HCT116 (cell line): Measurements from ENCODE around the gene URB1. TPM values are rescaled to one million over a fixed set of nuclear protein-coding genes. Genes with fewer than 3 reads are reported as not detected.

Source experiments
- ATAC-seq: fragments of 200-7000 bp; cut with Tn5 transposase; 2 replicates; pipeline ENCODE4 v1.9.1; 2020; ENCODE audit warnings: mild to moderate bottlenecking, moderate library complexity
- BruUV-seq: library from RNA; stranded (reverse); fragments of 400-500 nt; replicated peaks from 2 replicates; lab custom pipeline; 2021; lab: Mats Ljungman, UMichigan
- CTCF ChIA-PET: fragments of 300-600 bp; sonication (Branson Sonifier 250); formaldehyde crosslinking; loops from one replicate; lab custom pipeline; 2021; ENCODE audit warnings: antibody characterized with exemption; lab: Charles Lee
- POLR2A ChIA-PET: fragments of 300-600, 350-600 bp; sonication (Branson Sonifier 250); formaldehyde crosslinking; loops from one replicate; lab custom pipeline; 2021; ENCODE audit warnings: antibody characterized with exemption; lab: Charles Lee
- RAD21 ChIA-PET, 2 experiments: fragments of 300-600 bp; sonication (Branson Sonifier 250); formaldehyde crosslinking; loops; one replicate each; lab custom pipeline; 2023; ENCODE audit warnings: low total read pairs in 2 of 2; ENCODE audit not compliant: uncharacterized antibody in 2 of 2, unreplicated experiment in 2 of 2, low non-redundant PET in 1 of 2; lab: Charles Lee
- DNase-seq: peaks from one replicate; pipeline ENCODE4 v3.0.0-alpha.2; 2010; ENCODE audit warnings: low read depth, low spot score
- H2AFZ ChIP-seq: fragments of 200-600 bp; shearing (Covaris generic), sonication (generic); 2 replicates; pipeline ENCODE4 v1.6.1; 2017; ENCODE audit warnings: low read depth, mixed run types, mixed read lengths, antibody characterized with exemption, low read length; ENCODE audit not compliant: poor library complexity, severe bottlenecking
- H3K27ac ChIP-seq: 2 replicates; pipeline ENCODE4 v1.5.1; 2012; ENCODE audit warnings: low read depth, low read length
- H3K27me3 ChIP-seq: fragments of 200-600 bp; sonication (generic); 2 replicates; pipeline ENCODE4 v1.6.1; 2016; ENCODE audit warnings: mixed run types, low read length, mixed read lengths; ENCODE audit not compliant: insufficient read depth
- H3K36me3 ChIP-seq, 2 experiments: fragments of 200-500 bp in 1 of 2; fragments of 200-600 bp in 1 of 2; sonication (Bioruptor generic) in 1 of 2; sonication (generic) in 1 of 2; 2 replicates each; pipeline versions ENCODE4 v1.5.1 to v1.6.1; 2014 to 2016; ENCODE audit warnings: low read length in 2 of 2, inconsistent platforms in 1 of 2, mixed read lengths in 1 of 2, mixed run types in 1 of 2; ENCODE audit not compliant: insufficient read depth in 2 of 2, control insufficient read depth in 1 of 2
- H3K4me1 ChIP-seq, 2 experiments: fragments of 200-600 bp in 1 of 2; sonication (generic) in 1 of 2; 2 replicates each; pipeline versions ENCODE4 v1.5.1 to v1.6.1; 2012 to 2017; ENCODE audit warnings: low read length in 2 of 2, inconsistent platforms in 1 of 2, mild to moderate bottlenecking in 1 of 2, mixed read lengths in 1 of 2, mixed run types in 1 of 2, moderate library complexity in 1 of 2; ENCODE audit not compliant: insufficient read depth in 2 of 2, control insufficient read depth in 1 of 2
- H3K4me2 ChIP-seq: fragments of 200-600 bp; sonication (generic); 2 replicates; pipeline ENCODE4 v1.6.1; 2017; ENCODE audit warnings: mixed run types, low read length, mixed read lengths
- H3K4me3 ChIP-seq, 2 experiments: fragments of 200-600 bp in 1 of 2; sonication (generic) in 1 of 2; replicated peaks in 1 of 2; 2 replicates each; pipeline ENCODE4 v1.5.1; 2011 to 2016; ENCODE audit warnings: low read length in 2 of 2, control low read depth in 1 of 2, low read depth in 1 of 2, mild to moderate bottlenecking in 1 of 2, mixed read lengths in 1 of 2, mixed run types in 1 of 2
- H3K79me2 ChIP-seq: fragments of 200-600 bp; sonication (generic); 2 replicates; pipeline ENCODE4 v1.6.1; 2017; ENCODE audit warnings: mild to moderate bottlenecking, mixed run types, low read length, moderate library complexity, mixed read lengths; ENCODE audit not compliant: insufficient read depth
- H3K9ac ChIP-seq: fragments of 200-600 bp; sonication (generic); 2 replicates; pipeline ENCODE4 v1.6.1; 2016; ENCODE audit warnings: low read length, mixed read lengths
- H3K9me2 ChIP-seq: fragments of 200-600 bp; sonication (generic), shearing (Covaris generic); 2 replicates; pipeline ENCODE4 v1.6.1; 2017; ENCODE audit warnings: mixed run types, mild to moderate bottlenecking, moderate library complexity; ENCODE audit not compliant: insufficient read depth
- H3K9me3 ChIP-seq, 2 experiments: fragments of 200-500 bp in 1 of 2; fragments of 200-600 bp in 1 of 2; sonication (Bioruptor generic) in 1 of 2; sonication (generic) in 1 of 2; 2 replicates each; pipeline ENCODE4 v1.6.1; 2014 to 2017; ENCODE audit warnings: low read length in 2 of 2, mixed read lengths in 2 of 2, inconsistent platforms in 1 of 2, low read depth in 1 of 2, mild to moderate bottlenecking in 1 of 2, mixed run types in 1 of 2, moderate library complexity in 1 of 2; ENCODE audit not compliant: control insufficient read depth in 1 of 2, insufficient read depth in 1 of 2
- H4K20me1 ChIP-seq: fragments of 200-600 bp; sonication (generic), shearing (Covaris generic); 2 replicates; pipeline ENCODE4 v1.6.1; 2017; ENCODE audit warnings: mixed run types, mild to moderate bottlenecking, moderate library complexity; ENCODE audit not compliant: insufficient read depth
- CBX3 ChIP-seq: IDR thresholded peaks from 2 replicates; pipeline ENCODE4 v1.6.1; 2012; ENCODE audit warnings: low read depth
- CEBPB ChIP-seq: IDR thresholded peaks from 2 replicates; pipeline ENCODE4 v1.6.1; 2012; ENCODE audit warnings: low read depth
- ELF1 ChIP-seq: IDR thresholded peaks from 2 replicates; pipeline ENCODE4 v1.6.1; 2012; ENCODE audit warnings: low read depth, borderline replicate concordance
- EZH2 ChIP-seq: fragments of 200-600 bp; sonication (generic); IDR thresholded peaks from 2 replicates; pipeline ENCODE4 v1.6.1; 2017; ENCODE audit warnings: antibody characterized with exemption, mixed run types
- FOSL1 ChIP-seq: IDR thresholded peaks from 2 replicates; pipeline ENCODE4 v1.6.1; 2012; ENCODE audit warnings: low read depth
- JUND ChIP-seq: IDR thresholded peaks from 2 replicates; pipeline ENCODE4 v1.6.1; 2012
- POLR2A ChIP-seq: IDR thresholded peaks from 2 replicates; pipeline ENCODE4 v1.7.0; 2011; ENCODE audit warnings: borderline replicate concordance; ENCODE audit not compliant: insufficient read depth, insufficient read length; ENCODE audit errors: extremely low read depth
- POLR2AphosphoS5 ChIP-seq: IDR thresholded peaks from 2 replicates; pipeline ENCODE4 v1.6.1; 2011; ENCODE audit warnings: mild to moderate bottlenecking, low read depth, low read length, moderate library complexity
- RAD21 ChIP-seq: IDR thresholded peaks from 2 replicates; pipeline ENCODE4 v1.6.1; 2012; ENCODE audit warnings: low read depth, mild to moderate bottlenecking
- SIN3A ChIP-seq: IDR thresholded peaks from 2 replicates; pipeline ENCODE4 v1.6.1; 2012; ENCODE audit warnings: low read depth
- SP1 ChIP-seq: IDR thresholded peaks from 2 replicates; pipeline ENCODE4 v1.6.1; 2012; ENCODE audit warnings: low read depth
- SRF ChIP-seq: IDR thresholded peaks from 2 replicates; pipeline ENCODE4 v1.6.1; 2012; ENCODE audit warnings: low read depth
- YY1 ChIP-seq: IDR thresholded peaks from 2 replicates; pipeline ENCODE4 v1.6.1; 2011; ENCODE audit warnings: low read length, low read depth, moderate library complexity, mild to moderate bottlenecking; ENCODE audit not compliant: insufficient replicate concordance; ENCODE audit errors: extremely low read depth
- ZBTB33 ChIP-seq: IDR thresholded peaks from 2 replicates; pipeline ENCODE4 v1.6.1; 2011; ENCODE audit warnings: mild to moderate bottlenecking, low read length, moderate library complexity; ENCODE audit not compliant: insufficient replicate concordance; ENCODE audit errors: extremely low read depth
- ZFX ChIP-seq: fragments of 450-650 bp; IDR thresholded peaks from 2 replicates; pipeline ENCODE4 v1.6.1; 2017
- ZNF274 ChIP-seq: fragments of 200-500 bp; sonication (Bioruptor generic); IDR thresholded peaks from 2 replicates; pipeline ENCODE4 v1.6.1; 2014; ENCODE audit warnings: mild to moderate bottlenecking, low read depth, low read length, inconsistent platforms
- intact Hi-C: fragments of 100-400 bp; cut with micrococcal nuclease; formaldehyde crosslinking; loops from 2 replicates; pipeline ENCODE4 v1.10.0; 2022
- total RNA-seq: library from RNA; stranded (reverse); gene quantifications from one replicate; pipeline ENCODE4 v1.2.1, GENCODE V29; 2021; ENCODE audit not compliant: unreplicated experiment
- TF ChIP-seq, protein P1 (sequence below): IDR thresholded peaks from 2 replicates; pipeline ENCODE4 v1.6.1; 2012
- TF ChIP-seq, protein P2 (sequence below): IDR thresholded peaks from 2 replicates; pipeline ENCODE4 v1.6.1; 2012; ENCODE audit warnings: low read depth

URB1 gene
- total RNA-seq, 1 experiment from 2014 or later = 28.3 TPM

DNA sequence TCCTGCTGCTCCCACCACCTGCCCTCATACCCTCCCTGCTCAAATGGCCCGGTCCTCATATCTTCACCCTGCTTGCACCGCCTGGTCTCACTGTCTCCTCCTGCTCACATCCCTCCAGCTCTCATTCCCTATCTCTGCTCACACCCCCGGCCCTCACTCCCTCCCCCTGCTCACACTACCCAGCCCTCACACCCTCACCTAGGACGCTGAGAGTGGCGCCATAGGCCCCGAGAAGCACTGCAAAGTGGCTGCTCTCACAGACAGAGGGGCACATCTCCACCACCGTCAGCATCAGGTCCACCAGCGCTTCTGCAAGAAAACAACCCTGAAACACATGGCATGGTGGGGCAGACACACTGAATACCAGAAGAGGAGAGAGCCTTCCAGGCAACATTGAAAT, 55.6 kb downstream of the URB1 start:
- peaks cover 13 to 16% of the 10 kb centered on the region in 2 experiments for H3K4me1 ChIP-seq
- H3K79me2 ChIP-seq = peaks cover 19% of the 10 kb centered on the region
- peaks cover 58 to 69% of the 10 kb centered on the region in 2 experiments for H3K36me3 ChIP-seq
- H3K4me2 ChIP-seq = no peak overlapping the region
- POLR2A ChIA-PET = no interaction called here
- no peak overlapping the region for H3K9ac ChIP-seq
- CTCF ChIA-PET = no interaction called here
- TF ChIP-seq FOSL1 (no peak), SRF (no peak), CEBPB (no peak), ZFX (no peak), SIN3A (no peak), YY1 (no peak), RAD21 (no peak), SP1 (no peak), POLR2A (no peak)
- TF ChIP-seq, protein P1, sequence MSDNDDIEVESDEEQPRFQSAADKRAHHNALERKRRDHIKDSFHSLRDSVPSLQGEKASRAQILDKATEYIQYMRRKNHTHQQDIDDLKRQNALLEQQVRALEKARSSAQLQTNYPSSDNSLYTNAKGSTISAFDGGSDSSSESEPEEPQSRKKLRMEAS = no peak
- H3K9me3 ChIP-seq = no peaks in the 10 kb centered on the region
- H3K9me2 ChIP-seq = no peaks in the 10 kb centered on the region
- no peak overlapping the region for H2AFZ ChIP-seq
- no peak overlapping the region for H3K4me3 ChIP-seq
- DNase-seq = no peak
- BruUV-seq = no TSS peak
- no peak overlapping the region; the same call in 1 of the 2 replicates for H3K27ac ChIP-seq
- peaks cover 8% of the 10 kb centered on the region; the same call in 1 of the 2 replicates for H4K20me1 ChIP-seq
- H3K27me3 ChIP-seq = no peaks in the 10 kb centered on the region
- no peak for ATAC-seq
- RAD21 ChIA-PET = no interaction called here
- intact Hi-C loops = no loop called here

DNA sequence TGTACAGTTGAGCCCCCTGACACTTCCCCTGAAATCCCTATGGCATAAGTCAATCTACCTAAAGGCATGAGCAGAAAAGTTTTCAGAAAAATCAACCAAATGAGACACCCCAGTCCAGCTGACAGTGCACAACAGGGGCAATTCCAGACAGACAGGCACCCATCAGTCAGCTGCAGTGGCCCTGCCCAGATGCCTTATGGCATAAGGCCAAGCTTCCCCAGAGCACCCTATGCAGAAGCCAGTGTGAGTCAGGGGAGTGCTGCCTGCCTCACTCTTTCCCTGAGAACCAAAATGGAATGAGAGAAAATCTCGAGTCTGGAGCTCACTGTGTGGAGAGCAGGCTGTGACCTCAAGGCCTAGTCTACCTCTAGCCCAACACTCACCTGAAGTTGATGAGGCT, 56.1 kb downstream of the URB1 start:
- H3K27ac ChIP-seq = no peak overlapping the region; the same call in 1 of the 2 replicates
- ChIA-PET POLR2A (no interaction called here), CTCF (no interaction called here), RAD21 (no interaction called here)
- H2AFZ ChIP-seq = no peak overlapping the region
- no peak overlapping the region for H3K9ac ChIP-seq
- H3K4me2 ChIP-seq = no peak overlapping the region
- no peak for ATAC-seq
- no peak for DNase-seq
- peaks cover 8% of the 10 kb centered on the region; the same call in 1 of the 2 replicates for H4K20me1 ChIP-seq
- no peak overlapping the region for H3K4me3 ChIP-seq
- intact Hi-C loops = no loop called here
- peaks cover 13 to 16% of the 10 kb centered on the region in 2 experiments for H3K4me1 ChIP-seq
- no peaks in the 10 kb centered on the region for H3K27me3 ChIP-seq
- peaks cover 58 to 70% of the 10 kb centered on the region in 2 experiments for H3K36me3 ChIP-seq
- H3K9me3 ChIP-seq = no peaks in the 10 kb centered on the region
- H3K79me2 ChIP-seq = peaks cover 19% of the 10 kb centered on the region; the same call in 1 of the 2 replicates
- BruUV-seq = no TSS peak
- no peaks in the 10 kb centered on the region for H3K9me2 ChIP-seq
- TF ChIP-seq ZFX (no peak), EZH2 (no peak), POLR2A (no peak), SIN3A (no peak), ELF1 (no peak), CBX3 (no peak), SP1 (no peak), ZBTB33 (no peak), ZNF274 (no peak), POLR2AphosphoS5 (no peak), JUND (no peak), FOSL1 (no peak)
- TF ChIP-seq, protein P2, sequence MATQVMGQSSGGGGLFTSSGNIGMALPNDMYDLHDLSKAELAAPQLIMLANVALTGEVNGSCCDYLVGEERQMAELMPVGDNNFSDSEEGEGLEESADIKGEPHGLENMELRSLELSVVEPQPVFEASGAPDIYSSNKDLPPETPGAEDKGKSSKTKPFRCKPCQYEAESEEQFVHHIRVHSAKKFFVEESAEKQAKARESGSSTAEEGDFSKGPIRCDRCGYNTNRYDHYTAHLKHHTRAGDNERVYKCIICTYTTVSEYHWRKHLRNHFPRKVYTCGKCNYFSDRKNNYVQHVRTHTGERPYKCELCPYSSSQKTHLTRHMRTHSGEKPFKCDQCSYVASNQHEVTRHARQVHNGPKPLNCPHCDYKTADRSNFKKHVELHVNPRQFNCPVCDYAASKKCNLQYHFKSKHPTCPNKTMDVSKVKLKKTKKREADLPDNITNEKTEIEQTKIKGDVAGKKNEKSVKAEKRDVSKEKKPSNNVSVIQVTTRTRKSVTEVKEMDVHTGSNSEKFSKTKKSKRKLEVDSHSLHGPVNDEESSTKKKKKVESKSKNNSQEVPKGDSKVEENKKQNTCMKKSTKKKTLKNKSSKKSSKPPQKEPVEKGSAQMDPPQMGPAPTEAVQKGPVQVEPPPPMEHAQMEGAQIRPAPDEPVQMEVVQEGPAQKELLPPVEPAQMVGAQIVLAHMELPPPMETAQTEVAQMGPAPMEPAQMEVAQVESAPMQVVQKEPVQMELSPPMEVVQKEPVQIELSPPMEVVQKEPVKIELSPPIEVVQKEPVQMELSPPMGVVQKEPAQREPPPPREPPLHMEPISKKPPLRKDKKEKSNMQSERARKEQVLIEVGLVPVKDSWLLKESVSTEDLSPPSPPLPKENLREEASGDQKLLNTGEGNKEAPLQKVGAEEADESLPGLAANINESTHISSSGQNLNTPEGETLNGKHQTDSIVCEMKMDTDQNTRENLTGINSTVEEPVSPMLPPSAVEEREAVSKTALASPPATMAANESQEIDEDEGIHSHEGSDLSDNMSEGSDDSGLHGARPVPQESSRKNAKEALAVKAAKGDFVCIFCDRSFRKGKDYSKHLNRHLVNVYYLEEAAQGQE = no peak
